ENCODE measurements around the gene SLC17A9. TPM values are rescaled to one million over a fixed set of nuclear protein-coding genes. Genes with fewer than 3 reads are reported as not detected.

SLC17A9 gene
- total RNA-seq, 4 donors from 2014 or later, result 3.8 to 19.0 (median 5.2) TPM

GRCh38 chr20:63017076-63017825, 64.7 kb downstream of the SLC17A9 start:
- H3K27ac ChIP-seq, result no peak overlapping the region
- TF ChIP-seq, protein P1, sequence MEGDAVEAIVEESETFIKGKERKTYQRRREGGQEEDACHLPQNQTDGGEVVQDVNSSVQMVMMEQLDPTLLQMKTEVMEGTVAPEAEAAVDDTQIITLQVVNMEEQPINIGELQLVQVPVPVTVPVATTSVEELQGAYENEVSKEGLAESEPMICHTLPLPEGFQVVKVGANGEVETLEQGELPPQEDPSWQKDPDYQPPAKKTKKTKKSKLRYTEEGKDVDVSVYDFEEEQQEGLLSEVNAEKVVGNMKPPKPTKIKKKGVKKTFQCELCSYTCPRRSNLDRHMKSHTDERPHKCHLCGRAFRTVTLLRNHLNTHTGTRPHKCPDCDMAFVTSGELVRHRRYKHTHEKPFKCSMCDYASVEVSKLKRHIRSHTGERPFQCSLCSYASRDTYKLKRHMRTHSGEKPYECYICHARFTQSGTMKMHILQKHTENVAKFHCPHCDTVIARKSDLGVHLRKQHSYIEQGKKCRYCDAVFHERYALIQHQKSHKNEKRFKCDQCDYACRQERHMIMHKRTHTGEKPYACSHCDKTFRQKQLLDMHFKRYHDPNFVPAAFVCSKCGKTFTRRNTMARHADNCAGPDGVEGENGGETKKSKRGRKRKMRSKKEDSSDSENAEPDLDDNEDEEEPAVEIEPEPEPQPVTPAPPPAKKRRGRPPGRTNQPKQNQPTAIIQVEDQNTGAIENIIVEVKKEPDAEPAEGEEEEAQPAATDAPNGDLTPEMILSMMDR (IDR thresholded peaks at IDR 0.05), result no peak
- TF ChIP-seq POLR2A (IDR thresholded peaks at IDR 0.05), result no peak
- H3K4me1 ChIP-seq, result no peaks in the 10 kb centered on the region
- peaks cover 0 to 12% of the 10 kb centered on the region in 2 donors for H3K27me3 ChIP-seq
- H3K9me3 ChIP-seq, result no peaks in the 10 kb centered on the region
- DNase-seq, result peak in 1 of 3 donors; percentile 18
- H3K36me3 ChIP-seq, result no peaks in the 10 kb centered on the region
- H3K4me3 ChIP-seq, result no peak overlapping the region

- H3K9me3 ChIP-seq, result no peaks in the 10 kb centered on the region
- H3K4me3 ChIP-seq, result no peak overlapping the region
- H3K27me3 ChIP-seq, result peaks cover 0 to 12% of the 10 kb centered on the region in 2 donors
- H3K4me1 ChIP-seq, result no peaks in the 10 kb centered on the region
- H3K36me3 ChIP-seq, result no peaks in the 10 kb centered on the region
- peak in 1 of 3 donors; percentile 27 for DNase-seq
- no peak overlapping the region for H3K27ac ChIP-seq
- TF ChIP-seq, protein P1 (IDR thresholded peaks at IDR 0.05), result no peak
- no peak for TF ChIP-seq POLR2A (IDR thresholded peaks at IDR 0.05)
Observed at GRCh38 chr20:63017826-63018411, 65.4 kb downstream of the SLC17A9 start.

Other genes starting within 250 kb of the SLC17A9 start
- gene NTSR1, start 243.9 kb upstream of the SLC17A9 start, total RNA-seq, result under 1 TPM in 1 of 4 donors, not detected in 3; 0.76 TPM
- 10 to 100 TPM; 11.6 to 15.4 (median 13.3) TPM for gene MRGBP, start 156.2 kb upstream of the SLC17A9 start, total RNA-seq
- gene OGFR, start 147.9 kb upstream of the SLC17A9 start, total RNA-seq, result 10 to 100 TPM; 73.3 to 88.3 (median 76.3) TPM
- 10 to 100 TPM in 1 of 4 donors, 1 to 10 TPM in 3; 3.3 to 19.8 (median 4.1) TPM for gene COL9A3, start 135.7 kb upstream of the SLC17A9 start, total RNA-seq
- gene TCFL5, start 90.9 kb upstream of the SLC17A9 start, total RNA-seq, result 1 to 10 TPM; 2.6 to 6.6 (median 5.0) TPM
- 100 to 1,000 TPM in 2 of 4 donors, 10 to 100 TPM in 2; 72.5 to 143 (median 105) TPM for gene DIDO1, start 26.2 kb upstream of the SLC17A9 start, total RNA-seq
- 10 to 100 TPM; 22.3 to 26.5 (median 24.0) TPM for gene GID8, start 14.6 kb upstream of the SLC17A9 start, total RNA-seq
- gene BHLHE23, start 54.3 kb downstream of the SLC17A9 start, total RNA-seq, result not detected

Data from Peyer's patch (tissue), 4 donors.